CD4-positive, alpha-beta T cell (primary cell): ENCODE results near the gene KPNA6. TPM values are rescaled to one million over a fixed set of nuclear protein-coding genes. Genes with fewer than 3 reads are reported as not detected.
"Not testable (repeated sequence)": the region's sequence is repeated elsewhere in the genome, so short reads cannot be mapped to it uniquely, and the experiment has no call there.

Experiments used
- ATAC-seq: fragments of 200-7000 bp; cut with Tn5 transposase; one replicate; pipeline ENCODE4 v1.10.0; 2022; ENCODE audit warnings: mild to moderate bottlenecking; ENCODE audit not compliant: poor library complexity
- CTCF ChIA-PET: fragments of 350-600 bp; sonication (Branson Sonifier 250); formaldehyde crosslinking; loops from one replicate; lab custom pipeline; 2021; ENCODE audit warnings: antibody characterized with exemption, inconsistent platforms; lab: Charles Lee
- POLR2A ChIA-PET: fragments of 350-600 bp; sonication (Branson Sonifier 250); formaldehyde crosslinking; loops from one replicate; lab custom pipeline; 2021; ENCODE audit warnings: antibody characterized with exemption, inconsistent platforms; lab: Charles Lee
- DNase-seq, 14 experiments: peaks; one replicate each; pipeline ENCODE4 v3.0.0-alpha.2; 2013 to 2020; ENCODE audit warnings: mixed read lengths in 2 of 14
- H3K27ac ChIP-seq, 2 donors: one replicate each; pipeline versions ENCODE4 v1.5.1 to v1.7.0; 2013; ENCODE audit warnings: low read length in 2 of 2, low read depth in 1 of 2, mild to moderate bottlenecking in 1 of 2
- H3K27me3 ChIP-seq, 2 experiments: 1 replicate in 1 of 2; 2 replicates in 1 of 2; pipeline versions ENCODE4 v1.6.1 to v1.7.0; 2013; ENCODE audit warnings: low read length in 2 of 2, control low read depth in 1 of 2, mild to moderate bottlenecking in 1 of 2, moderate library complexity in 1 of 2; ENCODE audit not compliant: insufficient read depth in 2 of 2, control insufficient read depth in 1 of 2
- H3K36me3 ChIP-seq: one replicate; pipeline ENCODE4 v1.6.1; 2013; ENCODE audit warnings: low read length, control low read depth; ENCODE audit not compliant: insufficient read depth
- H3K4me1 ChIP-seq: one replicate; pipeline ENCODE4 v1.6.1; 2013; ENCODE audit warnings: low read length, control low read depth; ENCODE audit not compliant: insufficient read depth
- H3K4me3 ChIP-seq: one replicate; pipeline ENCODE4 v1.5.1; 2013; ENCODE audit warnings: mild to moderate bottlenecking, low read length, moderate library complexity
- H3K9me3 ChIP-seq, 2 experiments: 1 replicate in 1 of 2; 2 replicates in 1 of 2; pipeline versions ENCODE4 v1.6.1 to v1.7.0; 2013; ENCODE audit warnings: low read length in 2 of 2, mild to moderate bottlenecking in 2 of 2, control low read depth in 1 of 2, moderate library complexity in 1 of 2; ENCODE audit not compliant: control insufficient read depth in 1 of 2, insufficient read depth in 1 of 2
- H3K27ac Mint-ChIP-seq: one replicate; pipeline ENCODE4 v1.8.0; 2020; ENCODE audit warnings: mixed read lengths
- H3K27me3 Mint-ChIP-seq: one replicate; pipeline ENCODE4 v1.8.0; 2021; ENCODE audit warnings: mixed read lengths
- H3K36me3 Mint-ChIP-seq: one replicate; pipeline ENCODE4 v1.8.0; 2021; ENCODE audit warnings: low read depth, mixed read lengths
- H3K4me1 Mint-ChIP-seq: one replicate; pipeline ENCODE4 v1.8.0; 2021; ENCODE audit warnings: low read depth, mixed read lengths
- H3K4me3 Mint-ChIP-seq: one replicate; pipeline ENCODE4 v1.8.0; 2020; ENCODE audit warnings: mild to moderate bottlenecking, mixed read lengths
- H3K9me3 Mint-ChIP-seq: one replicate; pipeline ENCODE4 v1.8.0; 2020; ENCODE audit warnings: mixed read lengths
- intact Hi-C, 2 experiments: fragments of 100-400 bp; cut with DNase I in 1 of 2; cut with micrococcal nuclease in 1 of 2; formaldehyde crosslinking; loops; one replicate each; pipeline versions ENCODE4 v1.15.1 to v1.9.0; 2023 to 2025; cut with DNase I, micrococcal nuclease
- total RNA-seq, 174 experiments: library from RNA in 2 of 174; stranded (reverse) in 2 of 174; gene quantifications; one replicate each; pipeline ENCODE4 v1.2.3 and lab custom pipeline; 2021 to 2026
- TF ChIP-seq, protein P1 (sequence below): fragments of 200-600 bp; IDR thresholded peaks from one replicate; pipeline ENCODE4 v1.8.0; 2022; ENCODE audit warnings: antibody characterized with exemption, mild to moderate bottlenecking

The KPNA6 gene
- total RNA-seq, 2 experiments from 2014 or later: 47.1 to 47.8 TPM

DNA sequence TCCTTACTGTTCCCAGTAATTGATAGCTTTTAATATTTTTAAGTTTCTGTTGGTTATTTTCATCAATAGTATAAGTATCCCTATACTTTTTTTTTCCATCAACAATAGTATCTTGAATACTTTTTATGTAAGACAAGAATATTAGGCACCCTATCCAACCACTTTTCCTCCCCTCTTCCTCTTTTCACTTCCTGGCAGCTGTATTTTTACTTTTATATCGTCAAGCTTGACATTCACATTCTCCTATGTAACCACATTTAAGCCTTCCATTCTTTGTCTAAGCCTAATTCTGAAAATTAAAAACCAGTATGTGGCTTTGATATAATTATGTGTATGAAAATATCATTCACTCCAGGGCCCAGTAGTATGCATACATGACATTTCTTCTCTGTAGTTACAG is 25.8 kb upstream of the KPNA6 start:
- Mint-ChIP-seq H3K4me3 (no peak overlapping the region), H3K4me1 (peaks cover 4% of the 10 kb centered on the region), H3K27ac (no peak overlapping the region), H3K27me3 (no peaks in the 10 kb centered on the region), H3K9me3 (no peaks in the 10 kb centered on the region), H3K36me3 (peaks cover 66% of the 10 kb centered on the region)
- no peaks in the 10 kb centered on the region for H3K27me3 ChIP-seq
- no peaks in the 10 kb centered on the region for H3K4me1 ChIP-seq
- DNase-seq (no peak), ATAC-seq (no peak)
- ChIA-PET POLR2A (interaction anchor here (0.6 kb wide), 1 partner anchor 9 kb away, joined by 3 read pairs; the partner anchor contains the start of gene TMEM39B), CTCF (interaction anchor here (1.3 kb wide), 1 partner anchor 9 kb away, joined by 4 read pairs; the partner anchor contains the start of gene TMEM39B)
- no peaks in the 10 kb centered on the region for H3K9me3 ChIP-seq
- TF ChIP-seq, protein P1, sequence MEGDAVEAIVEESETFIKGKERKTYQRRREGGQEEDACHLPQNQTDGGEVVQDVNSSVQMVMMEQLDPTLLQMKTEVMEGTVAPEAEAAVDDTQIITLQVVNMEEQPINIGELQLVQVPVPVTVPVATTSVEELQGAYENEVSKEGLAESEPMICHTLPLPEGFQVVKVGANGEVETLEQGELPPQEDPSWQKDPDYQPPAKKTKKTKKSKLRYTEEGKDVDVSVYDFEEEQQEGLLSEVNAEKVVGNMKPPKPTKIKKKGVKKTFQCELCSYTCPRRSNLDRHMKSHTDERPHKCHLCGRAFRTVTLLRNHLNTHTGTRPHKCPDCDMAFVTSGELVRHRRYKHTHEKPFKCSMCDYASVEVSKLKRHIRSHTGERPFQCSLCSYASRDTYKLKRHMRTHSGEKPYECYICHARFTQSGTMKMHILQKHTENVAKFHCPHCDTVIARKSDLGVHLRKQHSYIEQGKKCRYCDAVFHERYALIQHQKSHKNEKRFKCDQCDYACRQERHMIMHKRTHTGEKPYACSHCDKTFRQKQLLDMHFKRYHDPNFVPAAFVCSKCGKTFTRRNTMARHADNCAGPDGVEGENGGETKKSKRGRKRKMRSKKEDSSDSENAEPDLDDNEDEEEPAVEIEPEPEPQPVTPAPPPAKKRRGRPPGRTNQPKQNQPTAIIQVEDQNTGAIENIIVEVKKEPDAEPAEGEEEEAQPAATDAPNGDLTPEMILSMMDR: no peak
- H3K36me3 ChIP-seq: peaks cover 38% of the 10 kb centered on the region
- intact Hi-C loops: no loop called here
- H3K27ac ChIP-seq: no peak overlapping the region
- no peak overlapping the region for H3K4me3 ChIP-seq

DNA sequence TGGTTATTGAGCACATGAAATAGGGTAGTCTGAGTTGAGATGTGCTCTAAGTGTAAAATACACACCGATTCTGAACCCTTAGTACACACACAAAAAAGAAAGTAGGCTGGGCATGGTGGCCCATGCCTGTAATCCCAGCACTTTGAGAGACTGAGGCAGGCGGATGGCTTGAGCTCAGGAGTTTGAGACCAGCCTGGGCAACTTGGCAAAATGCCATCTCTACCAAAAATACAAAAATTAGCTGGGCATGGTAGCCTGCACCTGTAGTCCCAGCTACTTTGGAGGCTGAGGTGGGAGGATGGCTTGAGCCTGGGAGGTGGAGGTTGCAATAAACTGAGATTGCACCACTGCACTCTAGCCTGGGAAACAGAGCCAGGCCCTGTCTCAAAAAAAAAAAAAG is 21.5 kb upstream of the KPNA6 start:
- H3K4me3 Mint-ChIP-seq, H3K4me1 ChIP-seq, H3K4me1 Mint-ChIP-seq, H3K9me3 Mint-ChIP-seq, H3K9me3 ChIP-seq, H3K27me3 ChIP-seq, H3K4me3 ChIP-seq, DNase-seq, H3K27ac ChIP-seq, H3K27me3 Mint-ChIP-seq, H3K27ac Mint-ChIP-seq, CTCF ChIA-PET, POLR2A ChIA-PET, ATAC-seq, intact Hi-C loops: not testable (repeated sequence)
- H3K36me3 Mint-ChIP-seq: peaks cover 64% of the 10 kb centered on the region
- H3K36me3 ChIP-seq: peaks cover 39% of the 10 kb centered on the region

DNA sequence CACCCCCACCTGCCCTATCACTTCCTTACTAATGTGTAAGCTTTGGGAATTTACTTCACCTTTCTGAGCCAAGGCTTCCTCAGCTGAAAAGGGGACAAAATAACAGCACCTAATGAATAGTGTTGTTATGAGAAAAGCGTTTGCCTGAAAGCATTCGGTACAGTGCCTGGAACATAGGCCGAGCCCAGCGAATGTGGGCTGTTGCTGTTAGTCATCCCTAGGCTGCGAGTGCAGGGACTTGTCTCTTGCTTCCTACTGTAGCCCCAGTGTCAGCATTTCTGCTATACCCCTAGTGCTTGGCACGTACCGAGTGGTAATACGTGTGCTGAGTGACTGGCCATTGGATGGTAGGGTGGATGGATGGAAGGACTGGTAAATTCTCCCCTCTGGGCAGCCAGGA is 16.7 kb upstream of the KPNA6 start:
- no peaks in the 10 kb centered on the region for H3K4me1 ChIP-seq
- DNase-seq (no peak), ATAC-seq (no peak)
- POLR2A ChIA-PET: no interaction called here
- Mint-ChIP-seq H3K4me1 (no peaks in the 10 kb centered on the region), H3K36me3 (peaks cover 70% of the 10 kb centered on the region), H3K27me3 (no peaks in the 10 kb centered on the region), H3K4me3 (no peak overlapping the region), H3K27ac (no peak overlapping the region), H3K9me3 (no peaks in the 10 kb centered on the region)
- intact Hi-C loops: no loop called here
- no peaks in the 10 kb centered on the region for H3K9me3 ChIP-seq
- peaks cover 57% of the 10 kb centered on the region for H3K36me3 ChIP-seq
- TF ChIP-seq, protein P1: no peak
- CTCF ChIA-PET: no interaction called here
- no peaks in the 10 kb centered on the region for H3K27me3 ChIP-seq
- no peak overlapping the region for H3K27ac ChIP-seq
- no peak overlapping the region for H3K4me3 ChIP-seq

DNA sequence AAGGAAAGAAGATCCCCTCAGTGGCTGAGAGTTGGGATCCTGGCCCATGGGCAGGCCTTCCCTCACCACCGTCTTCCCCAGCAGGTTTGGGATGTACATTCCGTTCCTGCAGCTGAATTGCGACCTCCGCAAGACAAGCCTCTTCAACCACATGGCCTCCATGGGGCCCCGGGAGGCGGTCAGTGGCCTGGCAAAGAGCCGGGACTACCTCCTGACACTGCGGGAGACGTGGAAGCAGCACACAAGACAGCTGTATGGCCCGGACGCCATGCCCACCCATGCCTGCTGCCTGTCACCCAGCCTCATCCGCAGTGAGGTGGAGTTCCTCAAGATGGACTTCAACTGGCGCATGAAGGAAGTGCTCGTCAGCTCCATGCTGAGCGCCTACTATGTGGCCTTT is 16.3 kb upstream of the KPNA6 start:
- DNase-seq: no peak
- Histone ChIP-seq H3K36me3 (peaks cover 57% of the 10 kb centered on the region), H3K27me3 (no peaks in the 10 kb centered on the region), H3K4me1 (no peaks in the 10 kb centered on the region), H3K27ac (no peak overlapping the region), H3K9me3 (no peaks in the 10 kb centered on the region), H3K4me3 (no peak overlapping the region)
- Mint-ChIP-seq H3K4me3 (no peak overlapping the region), H3K9me3 (no peaks in the 10 kb centered on the region), H3K27me3 (no peaks in the 10 kb centered on the region), H3K27ac (no peak overlapping the region), H3K36me3 (peaks cover 68% of the 10 kb centered on the region), H3K4me1 (no peaks in the 10 kb centered on the region)
- TF ChIP-seq, protein P1: no peak
- POLR2A ChIA-PET: no interaction called here
- ATAC-seq: no peak
- CTCF ChIA-PET: no interaction called here
- intact Hi-C loops: no loop called here
